ENCODE data around the gene ENPP3. TPM values are rescaled to one million over a fixed set of nuclear protein-coding genes. Genes with fewer than 3 reads are reported as not detected.

Gene ENPP3
- total RNA-seq, 1 experiment from 2014 or later = 0.15 TPM

DNA sequence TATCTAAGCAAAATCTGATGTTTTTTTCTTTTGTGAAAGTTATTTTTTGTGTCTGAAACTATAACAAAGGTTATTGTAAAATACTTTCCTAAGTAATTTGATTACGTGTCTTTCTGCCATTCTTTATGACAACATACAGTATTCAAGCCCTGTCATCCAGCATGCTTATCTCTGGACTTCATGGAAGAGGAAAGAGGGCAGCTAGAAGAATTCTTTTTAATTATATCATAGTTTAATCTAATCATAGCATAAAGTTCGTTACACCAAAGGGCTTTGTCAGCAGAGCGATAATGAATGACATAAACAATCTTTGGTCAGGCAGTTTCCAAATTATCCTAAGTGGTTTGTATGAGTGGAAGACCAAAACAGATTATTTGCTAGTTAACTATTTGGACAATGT lies 3.5 kb downstream of the ENPP3 start:
- H2BK15ac ChIP-seq (ENCODE audit: low read depth, low read length) = no peak overlapping the region
- no peak for TF ChIP-seq CTCF (conservative IDR thresholded peaks at IDR 0.05)
- no peak overlapping the region for H3K23ac ChIP-seq (ENCODE audit: insufficient read length, low read depth, low read length)
- H3K79me1 ChIP-seq (ENCODE audit: insufficient read depth, low read depth, low read length, poor library complexity, severe bottlenecking) = no peaks in the 10 kb centered on the region
- no peak overlapping the region for H4K91ac ChIP-seq (ENCODE audit: insufficient read length, low read depth, low read length)
- H3T11ph ChIP-seq (ENCODE audit: low read length) = no peak overlapping the region
- H3K4me1 ChIP-seq (ENCODE audit: insufficient read depth, low read length) = no peaks in the 10 kb centered on the region
- Mint-ChIP-seq H3K27me3 (ENCODE audit: low read depth) (no peaks in the 10 kb centered on the region), H3K4me1 (no peaks in the 10 kb centered on the region), H3K27ac (no peak overlapping the region), H3K9me3 (no peaks in the 10 kb centered on the region), H3K4me3 (no peak overlapping the region), H3K36me3 (ENCODE audit: insufficient read depth in 1 of 3, low read depth in 3 of 3) (no peaks in the 10 kb centered on the region)
- no peak overlapping the region for H2AK5ac ChIP-seq (ENCODE audit: insufficient read length, low read length)
- H3K9me3 ChIP-seq (ENCODE audit: control insufficient read depth, low read depth, low read length) = no peaks in the 10 kb centered on the region
- no peak overlapping the region for H4K8ac ChIP-seq (replicated peaks; ENCODE audit: insufficient read length, low read depth, low read length)
- H2BK120ac ChIP-seq (ENCODE audit: low read depth, low read length, poor library complexity, severe bottlenecking) = no peak overlapping the region
- no peak overlapping the region for H2BK5ac ChIP-seq (ENCODE audit: insufficient read length, low read length)
- no peak overlapping the region for H3K9ac ChIP-seq (ENCODE audit: extremely low read depth, insufficient read length, low read length)
- no peak overlapping the region for H3K27ac ChIP-seq (ENCODE audit: insufficient read length, low read depth, low read length)
- no peak overlapping the region for H2AFZ ChIP-seq (ENCODE audit: low read length)
- H3K23me2 ChIP-seq (ENCODE audit: insufficient read length, low read depth, low read length, poor library complexity, severe bottlenecking) = no peaks in the 10 kb centered on the region
- H3K4me2 ChIP-seq (ENCODE audit: insufficient read depth, insufficient read length, low read length) = no peak overlapping the region
- no peak overlapping the region for H2BK12ac ChIP-seq (ENCODE audit: insufficient read length, low read depth, low read length)
- H3K56ac ChIP-seq (ENCODE audit: insufficient read length, low read depth, low read length) = no peak overlapping the region
- no peak overlapping the region for H2BK20ac ChIP-seq (ENCODE audit: low read depth, low read length, poor library complexity, severe bottlenecking)
- no peak overlapping the region for H3K4ac ChIP-seq (ENCODE audit: low read depth, low read length)
- H4K5ac ChIP-seq (ENCODE audit: insufficient read length, low read depth, low read length) = no peak overlapping the region
- H3K79me2 ChIP-seq (ENCODE audit: insufficient read depth, low read length) = no peaks in the 10 kb centered on the region
- H3K27me3 ChIP-seq (ENCODE audit: insufficient read depth, low read length) = no peaks in the 10 kb centered on the region
- DNase-seq = no peak
- no CpG with 5 or more reads among the region's 3 CpGs for WGBS (ENCODE audit: extremely low coverage, insufficient read length, low lambda C conversion rate)
- H4K20me1 ChIP-seq (ENCODE audit: control insufficient read depth, insufficient read depth, insufficient read length) = no peaks in the 10 kb centered on the region
- H3K14ac ChIP-seq (ENCODE audit: insufficient read depth, low read length) = no peak overlapping the region
- H3K18ac ChIP-seq (ENCODE audit: insufficient read length, low read depth, low read length) = no peak overlapping the region

Data from H9 (cell line).